GM12864 (cell line): Measurements from ENCODE around the gene CPXM2.

ENCODE experiments used
- DNase-seq: peaks from one replicate; pipeline ENCODE4 v3.0.0-alpha.2; 2011; ENCODE audit warnings: low read depth
- H3K4me3 ChIP-seq: 2 replicates; pipeline ENCODE4 v1.5.1; 2011; ENCODE audit warnings: mild to moderate bottlenecking, low read depth, low read length, control low read depth
- TF ChIP-seq, protein P1 (sequence below): IDR thresholded peaks from 2 replicates; pipeline ENCODE4 v1.5.1; 2011; ENCODE audit warnings: low read depth, mild to moderate bottlenecking, moderate library complexity, low read length, control low read depth, inconsistent platforms; ENCODE audit errors: missing control alignments

The CPXM2 gene

GRCh38 chr10:123913688-123914268 lies 22.2 kb upstream of the CPXM2 start:
- H3K4me3 ChIP-seq, result no peak overlapping the region
- DNase-seq, result no peak
- TF ChIP-seq, protein P1, sequence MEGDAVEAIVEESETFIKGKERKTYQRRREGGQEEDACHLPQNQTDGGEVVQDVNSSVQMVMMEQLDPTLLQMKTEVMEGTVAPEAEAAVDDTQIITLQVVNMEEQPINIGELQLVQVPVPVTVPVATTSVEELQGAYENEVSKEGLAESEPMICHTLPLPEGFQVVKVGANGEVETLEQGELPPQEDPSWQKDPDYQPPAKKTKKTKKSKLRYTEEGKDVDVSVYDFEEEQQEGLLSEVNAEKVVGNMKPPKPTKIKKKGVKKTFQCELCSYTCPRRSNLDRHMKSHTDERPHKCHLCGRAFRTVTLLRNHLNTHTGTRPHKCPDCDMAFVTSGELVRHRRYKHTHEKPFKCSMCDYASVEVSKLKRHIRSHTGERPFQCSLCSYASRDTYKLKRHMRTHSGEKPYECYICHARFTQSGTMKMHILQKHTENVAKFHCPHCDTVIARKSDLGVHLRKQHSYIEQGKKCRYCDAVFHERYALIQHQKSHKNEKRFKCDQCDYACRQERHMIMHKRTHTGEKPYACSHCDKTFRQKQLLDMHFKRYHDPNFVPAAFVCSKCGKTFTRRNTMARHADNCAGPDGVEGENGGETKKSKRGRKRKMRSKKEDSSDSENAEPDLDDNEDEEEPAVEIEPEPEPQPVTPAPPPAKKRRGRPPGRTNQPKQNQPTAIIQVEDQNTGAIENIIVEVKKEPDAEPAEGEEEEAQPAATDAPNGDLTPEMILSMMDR, result no peak

DNA sequence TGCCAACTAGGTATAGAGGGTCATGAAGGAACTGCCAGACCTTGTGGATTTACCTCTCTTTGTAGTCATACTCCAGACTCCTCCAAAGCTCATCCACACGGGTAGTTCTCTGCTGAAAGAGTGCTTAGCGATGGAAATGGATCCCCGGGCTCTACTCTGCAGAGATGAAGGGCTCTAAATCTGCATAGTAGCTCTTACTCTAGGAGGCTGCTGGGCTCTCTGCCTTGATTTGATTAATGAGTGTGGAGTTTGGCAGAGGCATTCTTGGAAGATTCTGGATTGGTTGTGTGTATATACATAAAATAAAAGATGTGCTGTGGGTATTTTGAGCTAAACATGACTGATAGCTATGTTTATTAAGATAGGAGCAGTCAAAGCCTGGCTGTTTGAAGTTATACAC lies 21.3 kb upstream of the CPXM2 start:
- no peak for DNase-seq
- H3K4me3 ChIP-seq, result no peak overlapping the region
- TF ChIP-seq, protein P1, result no peak

- TF ChIP-seq, protein P1, result no peak
- H3K4me3 ChIP-seq, result no peak overlapping the region
- DNase-seq, result no peak
These were observed 20.9 kb upstream of the CPXM2 start for GRCh38 chr10:123912466-123912865.

DNA sequence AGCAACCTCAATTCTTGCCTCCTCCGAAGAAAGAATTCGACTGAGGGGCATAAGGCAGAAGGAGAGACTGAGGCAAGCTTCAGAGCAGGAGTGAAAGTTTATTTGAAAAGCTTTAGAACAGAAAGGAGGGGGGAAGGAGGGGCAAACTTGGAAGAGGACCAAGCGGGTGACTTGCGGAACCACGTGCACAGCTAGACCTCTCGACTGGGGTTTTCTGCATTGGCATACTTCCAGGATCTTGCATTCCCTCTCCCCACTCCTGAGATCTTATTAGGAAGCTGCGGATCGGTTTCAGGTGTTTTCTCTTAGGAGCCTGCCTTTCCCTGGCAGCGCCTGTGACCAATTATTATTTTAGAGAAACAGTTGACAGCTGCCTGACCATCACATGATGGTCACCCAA lies 20.3 kb upstream of the CPXM2 start:
- no peak for DNase-seq
- TF ChIP-seq, protein P1, result no peak

DNA sequence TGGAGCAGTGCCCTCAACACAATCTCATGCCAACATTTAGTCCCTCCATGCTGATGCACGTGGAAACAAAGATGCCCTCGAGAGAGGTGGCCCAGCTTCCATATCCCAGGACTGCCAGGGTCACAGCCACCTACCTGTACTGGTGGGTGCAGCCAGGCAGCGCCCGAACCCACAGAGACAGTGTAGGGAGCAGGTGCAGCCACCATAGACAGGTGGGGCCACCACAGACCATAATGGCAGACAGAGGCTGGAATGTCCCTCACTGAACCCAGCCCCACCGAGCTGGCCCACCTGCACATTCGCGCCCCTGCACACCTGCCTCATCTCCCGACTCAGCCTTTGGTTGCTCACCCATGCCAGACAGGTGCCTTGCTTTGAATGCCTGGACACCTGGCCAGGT lies 18.3 kb upstream of the CPXM2 start:
- DNase-seq, result no peak
- TF ChIP-seq, protein P1, result no peak
- no peak overlapping the region for H3K4me3 ChIP-seq

More for the DNA sequence above, 20.3 kb upstream of the CPXM2 start:
- H3K4me3 ChIP-seq, result no peak overlapping the region

DNA sequence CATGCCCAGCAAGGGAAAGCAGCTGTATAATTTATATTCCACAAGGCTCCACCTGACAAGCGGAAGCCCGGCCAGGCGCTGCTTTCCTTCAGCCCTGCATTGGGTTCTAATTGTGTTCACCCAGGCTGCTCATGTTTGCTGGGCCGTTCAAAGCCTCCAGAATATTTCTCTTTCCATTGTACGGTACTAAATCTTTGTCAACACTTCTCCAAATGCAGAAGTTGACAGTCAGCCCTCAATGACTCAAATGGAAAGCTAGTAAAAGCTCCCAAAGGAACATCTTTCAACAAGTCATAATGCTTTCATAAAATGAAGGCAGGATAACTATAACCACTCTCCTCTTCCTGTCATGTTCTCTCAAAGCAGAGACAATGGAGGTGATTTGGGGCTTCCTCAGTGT lies 17.8 kb upstream of the CPXM2 start:
- no peak for DNase-seq
- TF ChIP-seq, protein P1, result no peak
- no peak overlapping the region for H3K4me3 ChIP-seq

GRCh38 chr10:123908379-123908778 lies 16.8 kb upstream of the CPXM2 start:
- no peak overlapping the region for H3K4me3 ChIP-seq
- TF ChIP-seq, protein P1, result no peak
- DNase-seq, result no peak
